IPS-11a (cell line): ENCODE results near the gene HS2ST1.
"Not testable (repeated sequence)": the region's sequence is repeated elsewhere in the genome, so short reads cannot be mapped to it uniquely, and the experiment has no call there.

ENCODE experiments used
- H3K4me3 ChIP-seq: one replicate; pipeline ENCODE4 v1.5.1; 2013; ENCODE audit warnings: low read depth, low read length, control low read depth

Gene HS2ST1

GRCh38 chr1:86924324-86924960, 10.0 kb downstream of the HS2ST1 start:
- no peak overlapping the region for H3K4me3 ChIP-seq

GRCh38 chr1:86925742-86926141, 11.3 kb downstream of the HS2ST1 start:
- no peak overlapping the region for H3K4me3 ChIP-seq

DNA sequence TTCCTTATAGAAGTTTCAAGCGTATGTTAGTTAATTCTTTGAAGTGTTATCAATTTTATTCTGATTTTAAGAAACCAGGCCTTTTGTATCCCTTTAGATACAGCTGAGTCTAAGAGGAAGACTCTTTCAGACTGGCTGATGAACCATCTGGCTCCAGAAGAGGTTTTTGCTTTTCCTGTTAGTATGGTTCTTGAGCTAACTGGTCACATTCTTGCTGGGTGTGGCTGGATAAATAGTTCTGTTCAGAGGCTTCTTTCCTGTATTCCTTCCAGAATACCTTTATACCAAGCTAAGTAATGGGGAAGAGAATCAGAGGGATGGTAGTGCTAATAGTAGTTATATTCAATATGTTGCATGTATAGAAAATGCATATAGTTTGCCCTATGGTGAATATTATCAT, 12.4 kb downstream of the HS2ST1 start:
- no peak overlapping the region for H3K4me3 ChIP-seq

DNA sequence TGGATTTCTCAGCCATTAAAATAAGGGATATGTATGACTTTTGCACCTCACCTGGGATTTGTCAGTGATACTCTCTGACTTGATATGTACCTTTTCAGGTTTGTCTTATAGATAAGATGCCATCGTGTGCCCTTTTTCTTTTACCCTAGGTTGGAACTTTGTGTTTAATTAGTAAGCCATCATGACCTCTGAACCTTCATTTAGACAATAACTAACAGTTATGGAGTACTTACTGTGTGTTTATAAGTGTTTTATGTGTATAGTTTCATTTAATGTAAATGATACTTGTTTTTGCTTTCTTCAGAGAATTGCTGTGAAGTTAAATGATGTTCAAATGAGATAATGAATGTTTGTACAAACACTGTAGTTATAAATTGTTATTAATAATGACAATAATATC, 14.4 kb downstream of the HS2ST1 start:
- H3K4me3 ChIP-seq, result no peak overlapping the region

DNA sequence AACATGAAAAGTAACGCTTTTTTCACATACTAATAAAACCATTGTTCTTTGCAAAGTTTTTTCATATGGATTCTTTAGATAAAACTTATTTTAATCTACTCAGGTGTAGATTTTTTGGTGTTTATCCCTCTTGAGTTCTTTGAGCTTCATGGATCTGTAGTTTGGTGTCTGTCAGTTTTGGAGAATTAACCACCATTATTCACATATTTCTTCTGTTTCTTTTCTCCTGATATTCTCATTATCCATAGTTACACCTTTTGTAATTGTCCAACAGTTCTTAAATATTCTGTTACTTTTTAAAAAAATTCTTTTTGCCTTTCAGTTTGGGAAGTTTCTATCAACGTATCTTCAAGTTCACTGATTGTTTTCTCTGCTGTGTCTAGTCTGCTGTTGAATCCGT, 18.6 kb downstream of the HS2ST1 start:
- no peak overlapping the region for H3K4me3 ChIP-seq

GRCh38 chr1:86933562-86934377, 19.3 kb downstream of the HS2ST1 start:
- no peak overlapping the region for H3K4me3 ChIP-seq

- H3K4me3 ChIP-seq, result no peak overlapping the region
These were observed 24.0 kb downstream of the HS2ST1 start for GRCh38 chr1:86938450-86938849.

DNA sequence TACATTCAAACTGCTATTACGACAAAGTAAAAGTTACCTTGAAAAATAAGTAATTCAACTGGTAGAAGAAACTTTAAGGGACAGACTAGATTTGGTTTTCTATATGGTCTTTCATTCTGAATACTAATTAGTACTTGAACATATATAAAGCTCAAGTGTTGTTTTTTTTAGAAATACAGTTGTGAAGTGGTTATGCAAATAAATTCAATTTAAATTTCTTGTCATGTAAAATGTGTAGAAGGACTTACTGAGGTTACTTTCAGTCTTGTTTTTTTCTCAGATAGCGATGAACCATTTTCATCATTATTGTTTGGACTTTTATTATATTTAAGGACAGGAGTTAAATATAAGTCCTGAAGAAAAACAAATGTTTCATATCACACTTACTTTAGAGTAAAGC, 24.4 kb downstream of the HS2ST1 start:
- no peak overlapping the region for H3K4me3 ChIP-seq

DNA sequence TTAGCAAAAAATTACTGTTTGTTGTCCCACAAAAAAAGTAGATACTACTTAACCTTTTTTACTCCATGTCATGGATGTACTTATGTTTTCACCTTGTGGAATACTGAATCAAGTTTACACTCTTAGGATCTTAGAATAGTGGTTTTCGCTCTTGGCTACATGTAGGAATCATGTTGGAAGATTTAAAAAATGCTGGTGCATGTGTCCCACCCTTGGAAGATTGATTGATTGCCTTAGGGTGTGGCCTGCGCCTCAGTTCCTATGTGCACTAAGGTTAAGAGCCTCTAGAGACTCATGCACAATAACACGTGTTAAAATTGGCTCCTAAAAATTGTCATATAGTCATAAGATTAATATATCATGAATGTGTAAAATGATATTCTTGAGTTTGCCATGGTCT, 25.0 kb downstream of the HS2ST1 start:
- H3K4me3 ChIP-seq, result no peak overlapping the region

GRCh38 chr1:86940599-86940998, 26.2 kb downstream of the HS2ST1 start:
- H3K4me3 ChIP-seq, result no peak overlapping the region

GRCh38 chr1:86942042-86942441, 27.6 kb downstream of the HS2ST1 start:
- H3K4me3 ChIP-seq, result no peak overlapping the region

- no peak overlapping the region for H3K4me3 ChIP-seq
These were observed 28.3 kb downstream of the HS2ST1 start for GRCh38 chr1:86942743-86943142.

DNA sequence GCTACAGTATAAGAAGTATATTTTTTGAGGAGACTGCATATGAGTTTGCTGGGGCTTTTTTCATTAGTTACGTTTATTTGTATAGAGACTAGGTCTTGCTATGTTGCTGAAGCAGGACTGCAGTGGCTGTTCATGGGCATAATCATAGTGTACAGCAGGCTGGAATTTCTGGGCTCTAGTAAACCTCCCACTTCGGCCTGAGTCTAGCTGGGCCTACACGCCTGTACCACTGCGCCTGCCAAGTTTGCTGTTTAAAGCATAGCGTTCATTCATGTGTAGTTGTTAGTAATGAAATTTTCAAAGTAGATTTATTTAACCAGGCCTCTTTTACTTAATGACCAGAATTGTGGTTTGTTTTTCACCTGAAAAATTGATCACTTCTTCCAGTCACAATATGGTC, 33.8 kb downstream of the HS2ST1 start:
- no peak overlapping the region for H3K4me3 ChIP-seq

- no peak overlapping the region for H3K4me3 ChIP-seq
These were observed 36.4 kb downstream of the HS2ST1 start for GRCh38 chr1:86950712-86951419.

DNA sequence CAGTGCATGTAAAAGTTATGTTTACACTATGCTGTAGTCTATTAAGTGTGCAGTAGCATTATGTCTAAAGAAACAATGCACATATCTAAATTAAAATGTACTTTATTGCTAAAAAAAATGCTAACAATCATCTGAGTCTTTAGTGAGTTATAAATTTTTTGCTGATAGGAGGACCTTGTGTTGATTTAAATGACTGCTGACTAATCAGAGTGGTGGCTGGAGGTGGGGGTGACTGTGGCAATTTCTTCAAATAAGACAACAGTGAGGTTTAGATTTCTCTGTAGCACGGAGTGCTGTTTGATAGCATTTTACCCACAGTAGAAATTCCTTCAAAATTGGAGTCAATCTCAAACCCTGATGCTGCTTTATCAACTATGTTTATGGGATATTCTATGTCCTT, 37.0 kb downstream of the HS2ST1 start:
- H3K4me3 ChIP-seq, result no peak overlapping the region

DNA sequence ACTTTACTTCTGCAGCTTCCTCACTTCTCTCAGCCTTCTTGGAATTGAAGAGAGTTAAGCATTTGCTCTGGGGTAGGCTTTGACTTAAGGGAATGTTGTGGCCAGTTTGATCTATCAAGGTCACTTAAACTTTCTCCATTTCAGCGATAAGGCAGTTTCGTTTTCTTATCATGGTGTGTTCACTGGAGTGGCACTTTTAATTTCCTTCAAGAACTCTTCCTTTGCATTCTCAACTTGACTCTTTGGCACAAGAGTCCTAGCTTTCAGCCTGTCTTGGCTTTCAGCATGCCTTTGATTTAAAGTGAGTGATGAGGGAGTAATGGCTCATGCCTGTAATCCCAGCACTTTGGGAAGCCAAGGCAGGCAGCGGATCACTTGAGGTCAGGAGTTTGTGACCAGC, 38.7 kb downstream of the HS2ST1 start:
- H3K4me3 ChIP-seq, result no peak overlapping the region

DNA sequence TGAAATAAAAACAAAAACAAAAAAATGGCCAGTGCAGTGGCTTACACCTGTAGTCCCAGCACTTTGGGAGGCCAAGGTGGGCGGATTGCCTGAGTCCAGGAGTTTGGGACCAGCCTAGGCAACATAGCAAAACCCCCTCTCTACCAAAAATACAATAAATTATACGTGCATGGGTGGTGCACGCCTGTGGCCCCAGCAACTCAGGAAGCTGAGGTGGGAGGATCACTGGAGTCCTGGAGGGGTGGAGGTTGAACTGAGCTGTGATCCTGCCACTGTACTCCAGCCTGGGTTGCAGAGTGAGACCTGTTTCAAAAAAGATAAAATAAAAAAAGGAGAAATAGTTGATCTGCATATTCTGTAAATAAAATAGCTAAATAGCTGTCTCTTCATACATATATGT, 41.2 kb downstream of the HS2ST1 start:
- H3K4me3 ChIP-seq, result no peak overlapping the region

DNA sequence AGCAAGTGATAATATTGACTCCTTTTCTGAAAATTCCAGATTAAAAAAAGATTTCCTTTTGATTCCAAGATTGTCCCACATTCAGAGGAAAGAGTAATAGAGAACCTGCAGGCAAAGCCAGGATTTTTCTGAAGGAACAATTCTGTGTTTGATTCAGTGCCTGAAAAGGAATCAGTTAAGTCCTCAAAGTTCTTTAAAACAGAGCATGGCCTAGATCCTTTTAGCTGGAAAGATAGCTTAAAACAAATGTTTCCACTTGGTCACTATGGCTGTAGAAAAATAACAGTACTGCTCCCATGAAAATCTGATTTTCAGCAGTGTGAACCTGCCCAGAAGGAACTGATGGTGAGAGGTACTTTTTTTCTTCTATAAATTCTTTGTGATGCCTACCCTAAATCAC, 41.8 kb downstream of the HS2ST1 start:
- H3K4me3 ChIP-seq, result no peak overlapping the region

- H3K4me3 ChIP-seq, result no peak overlapping the region
These were observed 42.8 kb downstream of the HS2ST1 start for GRCh38 chr1:86957221-86957620.

DNA sequence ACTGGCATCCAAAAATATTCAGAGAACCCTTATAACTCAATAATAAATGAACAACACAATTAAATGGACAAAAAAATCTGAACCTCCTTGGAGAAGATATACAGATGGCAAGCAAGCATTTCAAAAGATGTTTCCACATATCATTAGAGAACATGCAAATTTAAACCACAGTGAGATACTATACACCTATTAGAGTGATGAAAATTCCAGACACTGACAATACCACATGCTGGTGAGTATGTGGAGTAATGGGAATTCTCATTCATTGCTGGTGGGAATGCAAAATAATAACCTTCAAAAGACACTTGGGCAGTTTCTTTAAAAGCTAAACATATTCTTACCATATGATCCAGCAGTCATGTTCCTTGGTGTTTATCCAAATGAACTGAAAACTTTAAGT, 46.1 kb downstream of the HS2ST1 start:
- no peak overlapping the region for H3K4me3 ChIP-seq

DNA sequence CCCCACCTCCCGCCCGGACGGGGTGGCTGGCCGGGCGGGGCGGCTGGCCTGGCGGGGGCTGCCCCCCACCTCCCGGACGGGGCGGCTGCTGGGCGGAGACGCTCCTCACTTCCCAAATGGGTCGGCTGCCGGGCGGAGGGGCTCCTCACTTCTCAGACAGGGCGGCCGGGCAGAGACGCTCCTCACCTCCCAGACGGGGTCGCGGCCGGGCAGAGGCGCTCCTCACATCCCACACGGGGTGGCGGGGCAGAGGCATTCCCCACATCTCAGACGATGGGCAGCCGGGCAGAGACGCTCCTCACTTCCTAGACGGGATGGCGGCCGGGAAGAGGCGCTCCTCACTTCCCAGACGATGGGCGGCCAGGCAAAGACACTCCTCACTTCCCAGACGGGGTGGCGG, 49.4 kb downstream of the HS2ST1 start:
- not testable (repeated sequence) for H3K4me3 ChIP-seq
